Measurements from ENCODE around the gene ITPKB. TPM values are rescaled to one million over a fixed set of nuclear protein-coding genes. Genes with fewer than 3 reads are reported as not detected.

The ITPKB gene
- total and polyA plus RNA-seq, 3 experiments from 2014 or later: 37.7 to 50.1 (median 39.6) TPM

GRCh38 chr1:226586650-226587422 lies 152.2 kb downstream of the ITPKB start:
- CTCF ChIA-PET: no interaction called here
- peaks cover 7 to 9% of the 10 kb centered on the region in 2 donors for H3K27me3 Mint-ChIP-seq
- H3K27ac Mint-ChIP-seq: peak overlapping the region in 1 of 8 donors; percentile 5

GRCh38 chr1:226586116-226586515 lies 153.0 kb downstream of the ITPKB start:
- H3K4me3 Mint-ChIP-seq: no peak overlapping the region
- H3K27ac ChIP-seq (ENCODE audit: low read depth, low read length): no peak overlapping the region
- DNase-seq: no peak

More at GRCh38 chr1:226586650-226587422, 152.2 kb downstream of the ITPKB start:
- no peak overlapping the region for H3K4me3 ChIP-seq (ENCODE audit: low read length)
- DNase-seq: no peak
- H3K36me3 ChIP-seq (ENCODE audit: insufficient read depth, low read length): no peaks in the 10 kb centered on the region
- H3K27me3 ChIP-seq (ENCODE audit: insufficient read depth, low read length, poor library complexity, severe bottlenecking): no peaks in the 10 kb centered on the region
- Mint-ChIP-seq H3K4me3 (no peak overlapping the region), H3K36me3 (no peaks in the 10 kb centered on the region), H3K9me3 (no peaks in the 10 kb centered on the region), H3K4me1 (no peaks in the 10 kb centered on the region)
- no peaks in the 10 kb centered on the region for H3K9me3 ChIP-seq (ENCODE audit: low read length)
- POLR2A ChIA-PET: no interaction called here
- no peaks in the 10 kb centered on the region for H3K4me1 ChIP-seq (ENCODE audit: insufficient read depth, low read length)
- no peak overlapping the region for H3K27ac ChIP-seq (ENCODE audit: low read depth, low read length)

GRCh38 chr1:226584164-226584563 lies 154.9 kb downstream of the ITPKB start:
- H3K4me3 ChIP-seq (ENCODE audit: low read length): no peak overlapping the region

More at GRCh38 chr1:226586116-226586515, 153.0 kb downstream of the ITPKB start:
- no peaks in the 10 kb centered on the region for H3K4me1 Mint-ChIP-seq
- CTCF ChIA-PET: interaction anchor here (0.7 to 1.1 kb wide), 2 partner anchors 162 to 179 kb away, joined by 3 read pairs; no protein-coding TSS in a partner anchor
- peaks cover 7 to 9% of the 10 kb centered on the region in 2 donors for H3K27me3 Mint-ChIP-seq
- Histone ChIP-seq H3K27me3 (ENCODE audit: insufficient read depth, low read length, poor library complexity, severe bottlenecking) (no peaks in the 10 kb centered on the region), H3K36me3 (ENCODE audit: insufficient read depth, low read length) (no peaks in the 10 kb centered on the region), H3K9me3 (ENCODE audit: low read length) (no peaks in the 10 kb centered on the region), H3K4me1 (ENCODE audit: insufficient read depth, low read length) (no peaks in the 10 kb centered on the region), H3K4me3 (ENCODE audit: low read length) (no peak overlapping the region)
- H3K27ac Mint-ChIP-seq: no peak overlapping the region
- H3K9me3 Mint-ChIP-seq: no peaks in the 10 kb centered on the region
- POLR2A ChIA-PET: no interaction called here
- no peaks in the 10 kb centered on the region for H3K36me3 Mint-ChIP-seq

GRCh38 chr1:226582966-226583365 lies 156.1 kb downstream of the ITPKB start:
- no peak overlapping the region for H3K4me3 ChIP-seq (ENCODE audit: low read length)
- DNase-seq: no peak
- Mint-ChIP-seq H3K36me3 (peaks cover 0 to 6% (median 0%) of the 10 kb centered on the region in 3 donors), H3K4me3 (no peak overlapping the region), H3K4me1 (no peaks in the 10 kb centered on the region), H3K27ac (no peak overlapping the region), H3K27me3 (peaks cover 0 to 9% of the 10 kb centered on the region in 2 donors), H3K9me3 (no peaks in the 10 kb centered on the region)
- POLR2A ChIA-PET: no interaction called here
- CTCF ChIA-PET: no interaction called here
- no peak overlapping the region for H3K27ac ChIP-seq (ENCODE audit: low read depth, low read length)
- no peaks in the 10 kb centered on the region for H3K27me3 ChIP-seq (ENCODE audit: insufficient read depth, low read length, poor library complexity, severe bottlenecking)
- H3K9me3 ChIP-seq (ENCODE audit: low read length): no peaks in the 10 kb centered on the region
- H3K4me1 ChIP-seq (ENCODE audit: insufficient read depth, low read length): no peaks in the 10 kb centered on the region
- no peaks in the 10 kb centered on the region for H3K36me3 ChIP-seq (ENCODE audit: insufficient read depth, low read length)

More at GRCh38 chr1:226584164-226584563, 154.9 kb downstream of the ITPKB start:
- H3K4me3 Mint-ChIP-seq: no peak overlapping the region
- Histone ChIP-seq H3K4me1 (ENCODE audit: insufficient read depth, low read length) (no peaks in the 10 kb centered on the region), H3K36me3 (ENCODE audit: insufficient read depth, low read length) (no peaks in the 10 kb centered on the region), H3K27ac (ENCODE audit: low read depth, low read length) (no peak overlapping the region), H3K27me3 (ENCODE audit: insufficient read depth, low read length, poor library complexity, severe bottlenecking) (no peaks in the 10 kb centered on the region), H3K9me3 (ENCODE audit: low read length) (no peaks in the 10 kb centered on the region)
- no peak overlapping the region for H3K27ac Mint-ChIP-seq
- no peaks in the 10 kb centered on the region for H3K9me3 Mint-ChIP-seq
- H3K36me3 Mint-ChIP-seq: peaks cover 0 to 6% (median 0%) of the 10 kb centered on the region in 3 donors
- DNase-seq: no peak
- ChIA-PET CTCF (no interaction called here), POLR2A (no interaction called here)
- H3K4me1 Mint-ChIP-seq: no peaks in the 10 kb centered on the region
- peaks cover 0 to 7% of the 10 kb centered on the region in 2 donors for H3K27me3 Mint-ChIP-seq

Other genes with a start within 250 kb of the ITPKB start
- not detected for gene STUM, start 190.5 kb downstream of the ITPKB start, total RNA-seq
- gene STUM, start 190.5 kb downstream of the ITPKB start, polyA plus RNA-seq: 0.13 TPM
- 10 to 100 TPM; 10.2 to 10.5 TPM for gene PSEN2, start 131.3 kb upstream of the ITPKB start, total RNA-seq
- 9.8 TPM for gene PSEN2, start 131.3 kb upstream of the ITPKB start, polyA plus RNA-seq
- gene COQ8A, start 201.0 kb upstream of the ITPKB start, total RNA-seq: 10 to 100 TPM; 30.7 to 35.2 TPM
- gene COQ8A, start 201.0 kb upstream of the ITPKB start, polyA plus RNA-seq: 43.6 TPM